MV-4-11 (cell line): ENCODE data around the gene GJE1.

Source experiments
- DNase-seq: peaks from one replicate; lab custom pipeline; 2025; lab: John Stamatoyannopoulos, UW

The GJE1 gene

DNA sequence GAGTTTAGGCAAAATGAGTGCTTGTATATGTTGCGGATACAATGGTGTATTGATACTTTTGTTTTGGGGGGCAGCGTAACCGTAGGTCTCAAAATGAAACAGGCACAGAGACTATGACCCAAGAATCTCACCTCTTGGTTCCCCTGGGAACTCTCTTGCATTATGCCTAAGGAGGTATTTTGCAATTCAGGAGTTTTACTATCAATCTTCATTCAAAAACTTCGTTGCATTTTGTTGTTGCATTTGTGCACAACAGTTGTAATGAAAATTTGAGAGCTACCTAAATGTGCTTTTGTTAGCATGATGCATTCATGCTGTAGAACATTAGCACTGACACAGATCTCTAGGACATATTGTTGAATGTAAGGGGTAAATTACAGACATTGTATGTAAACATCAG, 32.5 kb downstream of the GJE1 start:
- no peak for DNase-seq

DNA sequence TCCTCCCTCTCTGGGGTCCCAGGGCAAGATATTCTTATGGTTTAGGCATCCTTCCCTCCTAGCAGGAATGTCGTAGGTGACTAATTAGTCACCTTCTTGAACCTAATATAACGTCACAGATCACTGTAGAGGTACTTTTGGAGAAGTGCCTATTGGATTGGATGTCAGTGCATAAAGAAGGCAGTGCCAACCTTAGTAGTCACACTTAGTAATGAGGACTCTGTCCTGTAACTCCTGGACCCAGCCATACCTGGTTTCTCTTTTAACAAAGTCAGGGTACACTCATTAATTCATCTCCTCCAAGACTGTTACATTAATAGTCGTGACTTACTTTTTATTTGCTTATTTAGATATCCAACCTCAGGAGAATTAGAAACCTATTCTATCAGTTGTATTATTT, 34.3 kb downstream of the GJE1 start:
- no peak for DNase-seq

DNA sequence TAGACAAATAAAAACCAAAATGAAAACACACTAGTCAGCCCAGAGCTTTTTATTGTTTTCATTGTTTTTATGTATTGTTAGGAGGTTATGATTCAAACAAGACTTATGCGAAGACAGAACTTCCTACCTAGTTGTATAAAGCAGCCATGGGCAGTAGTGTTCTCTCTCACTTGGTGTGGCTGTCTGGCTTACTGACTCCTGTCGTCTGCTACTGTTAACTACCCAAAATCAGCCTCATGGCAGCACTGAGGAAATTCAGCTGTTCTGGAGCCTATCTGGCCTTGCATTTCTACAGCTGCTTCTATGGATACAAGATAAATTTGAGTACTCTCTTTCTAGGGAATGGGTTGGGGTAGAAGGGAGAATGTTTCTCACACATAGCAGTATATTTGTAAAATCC, 34.8 kb downstream of the GJE1 start:
- DNase-seq, result no peak

GRCh38 chr6:142171351-142171750, 38.6 kb downstream of the GJE1 start:
- DNase-seq, result no peak

GRCh38 chr6:142172758-142173157, 40.0 kb downstream of the GJE1 start:
- DNase-seq, result no peak

GRCh38 chr6:142173980-142174379, 41.3 kb downstream of the GJE1 start:
- no peak for DNase-seq

DNA sequence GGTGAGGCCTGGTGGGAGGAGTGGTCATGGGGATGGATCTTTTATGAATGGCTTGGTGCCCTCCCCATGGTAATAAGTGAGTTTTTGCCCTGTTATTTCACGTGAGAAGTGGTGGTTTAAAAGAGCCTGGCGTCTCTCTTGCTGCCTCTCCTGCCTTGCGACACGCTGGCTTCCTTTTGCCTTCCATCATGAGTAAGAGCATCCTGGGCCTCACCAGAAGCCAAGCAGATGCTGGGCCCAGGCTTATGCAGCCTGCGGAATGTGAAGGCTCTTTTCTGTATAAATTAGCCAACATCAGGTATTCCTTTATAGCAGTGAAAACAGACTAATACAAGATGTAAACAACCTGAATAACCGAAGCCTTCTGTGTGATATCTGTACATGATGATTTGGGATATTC, 42.0 kb downstream of the GJE1 start:
- DNase-seq, result no peak

DNA sequence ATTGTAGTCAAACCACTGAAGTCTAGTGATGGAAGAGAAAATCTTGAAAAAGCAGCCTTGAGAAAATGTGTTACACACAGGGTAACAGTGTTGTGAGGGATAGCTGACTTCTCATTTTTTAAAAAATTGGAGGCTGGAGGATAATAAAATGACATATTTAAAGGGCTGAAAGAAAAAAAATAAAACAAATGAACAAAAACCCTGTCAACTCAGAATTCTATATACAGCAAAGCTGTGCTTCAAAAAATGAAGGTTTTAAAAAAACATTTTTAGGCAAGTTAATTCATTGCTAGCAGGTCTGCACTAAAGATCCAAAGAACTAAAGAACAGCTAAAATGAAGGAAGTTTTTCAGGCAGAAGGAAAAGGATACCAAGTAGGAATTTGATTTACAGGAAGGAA, 45.4 kb downstream of the GJE1 start:
- no peak for DNase-seq

DNA sequence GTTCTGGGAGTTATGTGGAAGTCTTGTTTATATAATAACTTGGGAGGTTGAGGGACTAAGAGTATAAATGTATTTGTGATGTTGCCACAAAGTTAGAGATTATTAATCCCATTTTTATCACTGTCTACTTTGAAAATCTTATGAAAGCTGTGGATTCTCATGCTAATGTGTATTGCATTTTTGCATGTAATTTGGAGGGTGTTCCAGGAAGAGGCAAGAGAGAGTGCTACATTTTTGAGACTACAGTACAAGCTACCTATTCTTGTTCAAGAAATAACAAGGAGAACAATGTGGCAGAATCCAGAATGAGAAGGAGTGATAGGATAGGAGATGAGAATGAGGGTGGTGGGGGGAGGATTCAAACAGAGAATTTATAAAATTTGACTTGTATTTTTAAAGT, 49.3 kb downstream of the GJE1 start:
- no peak for DNase-seq

DNA sequence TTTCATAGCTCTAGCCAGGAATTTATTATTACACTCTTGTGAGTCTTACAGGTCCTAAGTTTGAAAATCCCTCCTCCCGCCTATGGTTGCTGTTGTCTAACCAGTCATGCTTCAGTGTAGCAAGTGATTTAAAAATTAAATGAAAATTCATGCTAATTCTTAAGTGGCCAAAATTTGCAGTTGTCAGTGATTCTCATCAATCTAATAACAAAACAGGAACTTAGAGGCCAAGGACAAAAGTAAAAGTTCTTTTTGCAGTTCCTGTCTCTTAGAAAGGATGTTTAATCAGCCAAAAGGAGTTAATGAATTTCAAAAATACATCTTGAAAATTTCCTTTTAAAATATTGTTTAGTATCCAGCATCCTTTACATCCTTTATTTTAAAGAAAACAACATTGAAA, 50.6 kb downstream of the GJE1 start:
- DNase-seq, result peak; percentile 16

- DNase-seq, result peak; percentile 3
These were observed 51.6 kb downstream of the GJE1 start for GRCh38 chr6:142184307-142184706.
